HepG2 (cell line): ENCODE data around the gene KIF1B. TPM values are rescaled to one million over a fixed set of nuclear protein-coding genes. Genes with fewer than 3 reads are reported as not detected.
A peak's percentile ranks its signal among the peaks of the same experiment; 100 is the strongest.

Experiments used
- ATAC-seq: fragments of 200-7000 bp; cut with Tn5 transposase; 3 replicates; pipeline ENCODE4 v1.9.1; 2020; ENCODE audit warnings: mild to moderate bottlenecking, moderate library complexity
- BruUV-seq: library from RNA; stranded (reverse); fragments of 400-500 nt; replicated peaks from 2 replicates; lab custom pipeline; 2021; lab: Mats Ljungman, UMichigan
- CTCF ChIA-PET: fragments of 300-600 bp; formaldehyde crosslinking; extraction: SDS; loops from one replicate; lab custom pipeline; 2021; ENCODE audit warnings: low total read pairs, inconsistent platforms, low intra/inter-chr PET ratio; lab: Yijun Ruan, JAX
- POLR2A ChIA-PET: fragments of 350-600 bp; sonication (Branson Sonifier 250); formaldehyde crosslinking; loops from one replicate; lab custom pipeline; 2020; ENCODE audit warnings: antibody characterized with exemption, inconsistent platforms; lab: Yijun Ruan, JAX
- DNase-seq: peaks from one replicate; pipeline ENCODE4 v3.0.0-alpha.2; 2015; ENCODE audit warnings: low spot score
- FAIRE-seq: peaks from 3 replicates; lab custom pipeline; 2011; peaks lifted over from hg19 to GRCh38; lab: Jason Lieb, UNC
- H2AFZ ChIP-seq: one replicate; pipeline ENCODE4 v1.6.1; 2011; ENCODE audit warnings: low read length, inconsistent platforms
- H3K27ac ChIP-seq: fragments of 300-600 bp; 3 replicates; pipeline ENCODE4 v1.8.0; 2011; ENCODE audit warnings: mixed run types, mild to moderate bottlenecking, mixed read lengths, low read length, inconsistent platforms; ENCODE audit not compliant: insufficient read depth; ENCODE audit errors: extremely low read length
- H3K27me3 ChIP-seq, 2 experiments: fragments of 200-600 bp in 1 of 2; 2 replicates in 1 of 2; 3 replicates in 1 of 2; pipeline versions ENCODE4 v1.6.0 to v1.8.0; 2011; ENCODE audit warnings: low read length in 2 of 2, mild to moderate bottlenecking in 2 of 2, moderate library complexity in 2 of 2, inconsistent platforms in 1 of 2; ENCODE audit not compliant: insufficient read depth in 2 of 2, control insufficient read depth in 1 of 2
- H3K36me3 ChIP-seq, 2 experiments: fragments of 200-600 bp in 1 of 2; replicated peaks in 1 of 2; 2 replicates in 1 of 2; 3 replicates in 1 of 2; pipeline versions ENCODE4 v1.5.1 to v1.8.0; 2011; ENCODE audit warnings: low read length in 2 of 2, inconsistent platforms in 1 of 2; ENCODE audit not compliant: insufficient read depth in 2 of 2, control insufficient read depth in 1 of 2
- H3K4me1 ChIP-seq: 2 replicates; pipeline ENCODE4 v1.5.1; 2012; ENCODE audit warnings: low read length, inconsistent platforms; ENCODE audit not compliant: insufficient read depth
- H3K4me2 ChIP-seq: 2 replicates; pipeline ENCODE4 v1.6.0; 2011; ENCODE audit warnings: low read depth, low read length, inconsistent platforms
- H3K4me3 ChIP-seq, 3 experiments: fragments of 200-600 bp in 1 of 3; sonication (generic), shearing (Covaris generic) in 1 of 3; replicated peaks in 1 of 3; 2 replicates each; pipeline ENCODE4 v1.5.1; 2011 to 2016; ENCODE audit warnings: low read length in 3 of 3, inconsistent platforms in 2 of 3, low read depth in 2 of 3, mild to moderate bottlenecking in 2 of 3, control low read depth in 1 of 3, mixed read lengths in 1 of 3; ENCODE audit not compliant: insufficient read depth in 1 of 3
- H3K79me2 ChIP-seq: one replicate; pipeline ENCODE4 v1.6.1; 2011; ENCODE audit warnings: low read length, inconsistent platforms; ENCODE audit not compliant: insufficient read depth
- H3K9ac ChIP-seq: 2 replicates; pipeline ENCODE4 v1.6.0; 2011; ENCODE audit warnings: mild to moderate bottlenecking, low read depth, low read length, inconsistent platforms; ENCODE audit not compliant: insufficient read depth
- H3K9me3 ChIP-seq: 2 replicates; pipeline ENCODE4 v1.5.1; 2012; ENCODE audit warnings: mild to moderate bottlenecking, low read length
- H4K20me1 ChIP-seq: 2 replicates; pipeline ENCODE4 v1.6.0; 2011; ENCODE audit warnings: inconsistent platforms, mild to moderate bottlenecking, low read length, moderate library complexity; ENCODE audit not compliant: insufficient read depth
- ASH2L ChIP-seq: fragments of 300-600, 200-600 bp; sonication (generic); IDR thresholded peaks from 2 replicates; pipeline ENCODE4 v1.7.0; 2017; ENCODE audit warnings: low read depth, mild to moderate bottlenecking, moderate library complexity, mixed read lengths, low read length; ENCODE audit not compliant: insufficient read length
- FOSL2 ChIP-seq: sonication (generic); formaldehyde crosslinking; IDR thresholded peaks from 2 replicates; pipeline ENCODE4 v1.4.0; 2020; ENCODE audit warnings: missing genetic modification reagents
- ZNF460 ChIP-seq: sonication (generic); formaldehyde crosslinking; IDR thresholded peaks from 2 replicates; pipeline ENCODE4 v1.5.1; 2020; ENCODE audit warnings: missing genetic modification reagents, mild to moderate bottlenecking, borderline replicate concordance
- ZNF629 ChIP-seq: sonication (generic); formaldehyde crosslinking; conservative IDR thresholded peaks from 2 replicates; pipeline ENCODE4 v1.5.0; 2020; ENCODE audit warnings: missing genetic modification reagents
- ZZZ3 ChIP-seq: sonication (generic); formaldehyde crosslinking; IDR thresholded peaks from 2 replicates; pipeline ENCODE4 v1.4.0; 2020; ENCODE audit warnings: missing genetic modification reagents, mild to moderate bottlenecking, borderline replicate concordance
- WGBS: methylation state at CpG from one replicate; pipeline ENCODE4 v1.1.6; 2017; ENCODE audit warnings: low lambda C conversion rate; 5-methylcytosine and 5-hydroxymethylcytosine counted together
- in situ Hi-C: cut with HindIII; loops from 2 replicates; pipeline ENCODE4 v1.10.0; 2017; ENCODE audit warnings: low pct_unique_long_range_greater_than_20kb; ENCODE audit not compliant: extremely low pct_ligation_motif_present
- intact Hi-C: fragments of 100-400 bp; cut with micrococcal nuclease; formaldehyde crosslinking; loops from one replicate; pipeline ENCODE4 v1.10.0; 2022; ENCODE audit not compliant: unreplicated experiment
- polyA plus RNA-seq, 8 experiments: library from polyadenylated mRNA; depleted of rRNA in 3 of 8; stranded (reverse) in 7 of 8; unstranded in 1 of 8; fragments of >200 nt; fragmentation: Illumina TruSeq in 4 of 8; extraction: Trizol in 4 of 8; gene quantifications; 2 replicates each; pipeline versions ENCODE4 v1.2.1 to v1.2.3, GENCODE V29; 2011 to 2016; ENCODE audit warnings: low read depth in 4 of 8, missing spikeins in 1 of 8, mixed read lengths in 1 of 8; ENCODE audit not compliant: insufficient read depth in 1 of 8
- total RNA-seq, 5 experiments: library from RNA; depleted of rRNA; stranded (reverse); fragments of >200 nt; fragmentation: Illumina TruSeq; extraction: Trizol; gene quantifications; 2 replicates each; pipeline ENCODE4 v1.2.3, GENCODE V29; 2016; ENCODE audit warnings: low read depth in 1 of 5

The KIF1B gene
- total and polyA plus RNA-seq, 2 of the 13 experiments (the other 11 are each of a cell fraction or from before 2014, with no cell fraction given), result 26.7 to 32.5 TPM

- peaks cover 20% of the 10 kb centered on the region for H3K4me1 ChIP-seq
- no peak overlapping the region for H2AFZ ChIP-seq
These were observed 42.1 kb downstream of the KIF1B start for GRCh38 chr1:10252508-10252907.

GRCh38 chr1:10253149-10253548 lies 42.8 kb downstream of the KIF1B start:
- H3K4me2 ChIP-seq, result no peak overlapping the region
- no peak for DNase-seq
- H4K20me1 ChIP-seq, result peaks cover 19% of the 10 kb centered on the region
- H3K36me3 ChIP-seq, result peaks cover 4 to 7% of the 10 kb centered on the region in 2 experiments; a peak in 3 of 5 replicates
- no peak overlapping the region for H2AFZ ChIP-seq
- in situ Hi-C loops, result no loop called here
- H3K4me3 ChIP-seq, result no peak overlapping the region
- no TSS peak for BruUV-seq
- H3K27ac ChIP-seq, result no peak overlapping the region
- ChIA-PET POLR2A (no interaction called here), CTCF (no interaction called here)
- peaks cover 51% of the 10 kb centered on the region for H3K79me2 ChIP-seq
- WGBS, result 100% methylated on average over 1 of the region's 1 CpG
- peaks cover 25% of the 10 kb centered on the region for H3K4me1 ChIP-seq
- intact Hi-C loops, result no loop called here
- no peak overlapping the region for H3K9ac ChIP-seq
- H3K27me3 ChIP-seq, result no peaks in the 10 kb centered on the region
- no peak for FAIRE-seq
- H3K9me3 ChIP-seq, result no peaks in the 10 kb centered on the region
- TF ChIP-seq ZNF629, result peak; percentile 65
- TF ChIP-seq ZZZ3 (CRISPR knock-in tag), result no peak
- ATAC-seq, result no peak

More at GRCh38 chr1:10252508-10252907, 42.1 kb downstream of the KIF1B start:
- Histone ChIP-seq H3K4me2 (no peak overlapping the region), H3K4me3 (no peak overlapping the region), H4K20me1 (peaks cover 19% of the 10 kb centered on the region), H3K79me2 (peaks cover 52% of the 10 kb centered on the region), H3K9ac (no peak overlapping the region), H3K9me3 (no peaks in the 10 kb centered on the region), H3K27me3 (no peaks in the 10 kb centered on the region), H3K36me3 (peaks cover 4 to 7% of the 10 kb centered on the region in 2 experiments; a peak in 3 of 5 replicates), H3K27ac (no peak overlapping the region)
- no TSS peak for BruUV-seq
- WGBS, result 87% methylated on average over 6 of the region's 6 CpGs
- intact Hi-C loops (no loop called here), in situ Hi-C loops (no loop called here)
- no peak for FAIRE-seq
- peak; percentile 20 for DNase-seq
- peak; percentile 24; the same call in 1 of the 3 replicates for ATAC-seq
- CTCF ChIA-PET, result no interaction called here
- TF ChIP-seq FOSL2 (CRISPR knock-in tag) (peak; percentile 52; the same call in 1 of the 2 replicates), ASH2L (no peak), ZNF460 (peak; percentile 77; the same call in 1 of the 2 replicates)
- POLR2A ChIA-PET, result interaction anchor here (1.2 kb wide), 1 partner anchor 42 kb away, joined by 3 read pairs; the partner anchor contains the start of gene KIF1B
